K562 (cell line): Measurements from ENCODE around the gene CLCF1. TPM values are rescaled to one million over a fixed set of nuclear protein-coding genes. Genes with fewer than 3 reads are reported as not detected.

Experiments used
- BHLHE40 ChIP-seq: IDR thresholded peaks from 2 replicates; pipeline ENCODE4 v1.6.1; 2011; ENCODE audit warnings: low read length, improper control_type of control experiment
- CBX3 ChIP-seq, 2 experiments: IDR thresholded peaks; 1 replicate in 1 of 2; 2 replicates in 1 of 2; pipeline ENCODE4 v1.6.1; 2012; ENCODE audit warnings: inconsistent platforms in 2 of 2, low read length in 2 of 2, borderline replicate concordance in 1 of 2, control low read depth in 1 of 2
- FOXA3 ChIP-seq, 2 experiments: fragments of 450-650 bp in 1 of 2; sonication (generic) in 1 of 2; formaldehyde crosslinking; IDR thresholded peaks in 1 of 2; conservative IDR thresholded peaks in 1 of 2; 2 replicates each; pipeline versions ENCODE4 v1.4.0 to v1.8.0; 2020 to 2022; ENCODE audit warnings: mild to moderate bottlenecking in 2 of 2, missing genetic modification reagents in 1 of 2
- KDM4B ChIP-seq, 2 experiments: fragments of 450-650 bp in 1 of 2; sonication (generic) in 1 of 2; IDR thresholded peaks; 2 replicates each; pipeline ENCODE4 v1.6.1; 2016 to 2017; ENCODE audit warnings: borderline replicate concordance in 2 of 2, antibody characterized with exemption in 1 of 2, low read depth in 1 of 2, mild to moderate bottlenecking in 1 of 2
- RAD51 ChIP-seq: fragments of 450-650 bp; IDR thresholded peaks from 2 replicates; pipeline ENCODE4 v1.7.1; 2016; ENCODE audit warnings: low read depth, mild to moderate bottlenecking, borderline replicate concordance
- RBM17 ChIP-seq: fragments of 200-400 bp; formaldehyde crosslinking; IDR thresholded peaks from 2 replicates; pipeline ENCODE4 v1.6.1; 2017; ENCODE audit warnings: low read depth, mild to moderate bottlenecking, low read length, borderline replicate concordance
- RBM39 ChIP-seq: fragments of 200-400 bp; formaldehyde crosslinking; optimal IDR thresholded peaks from 2 replicates; pipeline ENCODE3; 2018; ENCODE audit warnings: low read depth, low read length
- ZNF785 ChIP-seq: fragments of 250-450 bp; sonication (Bioruptor Pico); IDR thresholded peaks from 2 replicates; pipeline ENCODE4 v1.4.0; 2020; ENCODE audit warnings: mild to moderate bottlenecking
- polyA plus RNA-seq, 8 experiments: library from polyadenylated mRNA; depleted of rRNA in 4 of 8; stranded (reverse) in 5 of 8; unstranded in 3 of 8; fragments of >200 nt; fragmentation: Nextera tagmentation in 2 of 8; fragmentation: Illumina TruSeq in 1 of 8; extraction: Ambion mirVana in 2 of 8; extraction: Trizol in 1 of 8; gene quantifications; 2 replicates each; pipeline versions ENCODE4 v1.2.1 to v1.2.3, GENCODE V29; 2011 to 2014; ENCODE audit warnings: inconsistent platforms in 1 of 8, missing spikeins in 1 of 8
- total RNA-seq, 7 experiments: library from RNA; depleted of rRNA in 6 of 7; stranded (reverse); fragments of >200 nt in 6 of 7; fragmentation: Illumina TruSeq in 2 of 7; extraction: Trizol in 2 of 7; gene quantifications; 2 replicates each; pipeline versions ENCODE4 v1.2.1 to v1.2.3, GENCODE V29; 2011 to 2021; ENCODE audit warnings: low replicate concordance in 1 of 7
- TF ChIP-seq, protein P1 (sequence below): sonication (generic); IDR thresholded peaks from 2 replicates; pipeline ENCODE4 v1.6.1; 2016
- TF ChIP-seq, protein P2 (sequence below): conservative IDR thresholded peaks from 2 replicates; pipeline ENCODE4 v1.6.1; 2011; ENCODE audit warnings: low read depth, mild to moderate bottlenecking, low read length; ENCODE audit not compliant: control insufficient read depth
- TF ChIP-seq, protein P3 (sequence below): sonication (generic); formaldehyde crosslinking; IDR thresholded peaks from 2 replicates; pipeline ENCODE4 v1.8.1; 2023; ENCODE audit warnings: mild to moderate bottlenecking, missing genetic modification reagents
- TF ChIP-seq, protein P4 (sequence below): sonication (generic); formaldehyde crosslinking; IDR thresholded peaks from 2 replicates; pipeline ENCODE4 v1.8.0; 2022; ENCODE audit warnings: mild to moderate bottlenecking, missing genetic modification reagents

Gene CLCF1
- total and polyA plus RNA-seq, 9 of the 15 experiments (the other 6 are each of a cell fraction or from before 2014, with no cell fraction given), result 0.49 to 5.8 (median 3.0) TPM

DNA sequence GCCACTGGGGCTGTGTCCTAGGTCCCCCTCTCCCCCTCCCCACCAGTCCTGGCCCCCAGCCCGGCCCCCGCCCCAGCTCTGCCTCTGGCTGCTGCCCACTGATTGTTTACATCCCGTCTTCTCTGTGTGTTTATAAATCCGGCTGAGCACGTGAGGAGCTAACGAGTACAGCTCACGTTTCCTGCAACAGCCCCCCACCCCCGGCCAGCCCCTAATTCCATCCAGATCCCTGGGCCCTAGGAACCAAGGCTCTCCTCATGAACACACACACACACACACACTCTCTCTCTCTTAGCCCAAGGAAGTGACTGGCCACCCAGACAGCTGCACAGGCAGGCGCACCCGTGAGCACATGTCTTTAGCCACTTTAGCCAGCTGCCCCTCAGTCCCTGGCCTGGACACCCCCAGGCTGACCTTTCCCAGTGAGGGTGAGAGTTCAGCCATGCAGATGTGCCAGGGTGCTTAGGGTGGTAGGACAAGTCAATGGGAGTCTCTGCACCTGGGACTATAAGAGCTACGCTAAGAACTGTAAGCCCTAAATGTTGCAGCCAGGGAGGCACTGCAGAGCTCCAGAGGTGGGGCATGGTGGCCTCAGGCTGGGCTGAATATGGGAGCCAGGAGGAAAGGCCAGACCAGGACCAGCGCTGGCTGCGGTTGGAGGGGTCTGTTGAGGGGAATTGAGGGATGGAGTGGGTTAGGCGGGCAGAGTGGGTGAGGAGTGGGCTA, 2.9 kb downstream of the CLCF1 start (continued):
- TF ChIP-seq, protein P1, sequence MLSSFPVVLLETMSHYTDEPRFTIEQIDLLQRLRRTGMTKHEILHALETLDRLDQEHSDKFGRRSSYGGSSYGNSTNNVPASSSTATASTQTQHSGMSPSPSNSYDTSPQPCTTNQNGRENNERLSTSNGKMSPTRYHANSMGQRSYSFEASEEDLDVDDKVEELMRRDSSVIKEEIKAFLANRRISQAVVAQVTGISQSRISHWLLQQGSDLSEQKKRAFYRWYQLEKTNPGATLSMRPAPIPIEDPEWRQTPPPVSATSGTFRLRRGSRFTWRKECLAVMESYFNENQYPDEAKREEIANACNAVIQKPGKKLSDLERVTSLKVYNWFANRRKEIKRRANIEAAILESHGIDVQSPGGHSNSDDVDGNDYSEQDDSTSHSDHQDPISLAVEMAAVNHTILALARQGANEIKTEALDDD, result no peak
- TF ChIP-seq, protein P2, sequence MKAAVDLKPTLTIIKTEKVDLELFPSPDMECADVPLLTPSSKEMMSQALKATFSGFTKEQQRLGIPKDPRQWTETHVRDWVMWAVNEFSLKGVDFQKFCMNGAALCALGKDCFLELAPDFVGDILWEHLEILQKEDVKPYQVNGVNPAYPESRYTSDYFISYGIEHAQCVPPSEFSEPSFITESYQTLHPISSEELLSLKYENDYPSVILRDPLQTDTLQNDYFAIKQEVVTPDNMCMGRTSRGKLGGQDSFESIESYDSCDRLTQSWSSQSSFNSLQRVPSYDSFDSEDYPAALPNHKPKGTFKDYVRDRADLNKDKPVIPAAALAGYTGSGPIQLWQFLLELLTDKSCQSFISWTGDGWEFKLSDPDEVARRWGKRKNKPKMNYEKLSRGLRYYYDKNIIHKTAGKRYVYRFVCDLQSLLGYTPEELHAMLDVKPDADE, result no peak
- TF ChIP-seq RAD51 (no peak), FOXA3 (CRISPR knock-in tag; conservative IDR thresholded peaks at IDR 0.05 in 1 of 2, IDR thresholded peaks at IDR 0.05 in 1 of 2) (0 out of 4 replicates have a peak, but pooled peaks of 1 of the 2 experiments have one; percentile 32), BHLHE40 (peak; percentile 37; the same call in 1 of the 2 replicates), KDM4B (IDR thresholded peaks at IDR 0.05; ENCODE audit: borderline replicate concordance in 2 of 2, low read depth in 1 of 2) (no peak), RBM17 (no peak), CBX3 (IDR thresholded peaks at IDR 0.05; ENCODE audit: borderline replicate concordance in 1 of 2, low read length in 2 of 2) (no peak), RBM39 (no peak), ZNF785 (CRISPR knock-in tag) (no peak)
- TF ChIP-seq, protein P3, sequence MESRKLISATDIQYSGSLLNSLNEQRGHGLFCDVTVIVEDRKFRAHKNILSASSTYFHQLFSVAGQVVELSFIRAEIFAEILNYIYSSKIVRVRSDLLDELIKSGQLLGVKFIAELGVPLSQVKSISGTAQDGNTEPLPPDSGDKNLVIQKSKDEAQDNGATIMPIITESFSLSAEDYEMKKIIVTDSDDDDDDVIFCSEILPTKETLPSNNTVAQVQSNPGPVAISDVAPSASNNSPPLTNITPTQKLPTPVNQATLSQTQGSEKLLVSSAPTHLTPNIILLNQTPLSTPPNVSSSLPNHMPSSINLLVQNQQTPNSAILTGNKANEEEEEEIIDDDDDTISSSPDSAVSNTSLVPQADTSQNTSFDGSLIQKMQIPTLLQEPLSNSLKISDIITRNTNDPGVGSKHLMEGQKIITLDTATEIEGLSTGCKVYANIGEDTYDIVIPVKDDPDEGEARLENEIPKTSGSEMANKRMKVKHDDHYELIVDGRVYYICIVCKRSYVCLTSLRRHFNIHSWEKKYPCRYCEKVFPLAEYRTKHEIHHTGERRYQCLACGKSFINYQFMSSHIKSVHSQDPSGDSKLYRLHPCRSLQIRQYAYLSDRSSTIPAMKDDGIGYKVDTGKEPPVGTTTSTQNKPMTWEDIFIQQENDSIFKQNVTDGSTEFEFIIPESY, result no peak
- TF ChIP-seq, protein P4, sequence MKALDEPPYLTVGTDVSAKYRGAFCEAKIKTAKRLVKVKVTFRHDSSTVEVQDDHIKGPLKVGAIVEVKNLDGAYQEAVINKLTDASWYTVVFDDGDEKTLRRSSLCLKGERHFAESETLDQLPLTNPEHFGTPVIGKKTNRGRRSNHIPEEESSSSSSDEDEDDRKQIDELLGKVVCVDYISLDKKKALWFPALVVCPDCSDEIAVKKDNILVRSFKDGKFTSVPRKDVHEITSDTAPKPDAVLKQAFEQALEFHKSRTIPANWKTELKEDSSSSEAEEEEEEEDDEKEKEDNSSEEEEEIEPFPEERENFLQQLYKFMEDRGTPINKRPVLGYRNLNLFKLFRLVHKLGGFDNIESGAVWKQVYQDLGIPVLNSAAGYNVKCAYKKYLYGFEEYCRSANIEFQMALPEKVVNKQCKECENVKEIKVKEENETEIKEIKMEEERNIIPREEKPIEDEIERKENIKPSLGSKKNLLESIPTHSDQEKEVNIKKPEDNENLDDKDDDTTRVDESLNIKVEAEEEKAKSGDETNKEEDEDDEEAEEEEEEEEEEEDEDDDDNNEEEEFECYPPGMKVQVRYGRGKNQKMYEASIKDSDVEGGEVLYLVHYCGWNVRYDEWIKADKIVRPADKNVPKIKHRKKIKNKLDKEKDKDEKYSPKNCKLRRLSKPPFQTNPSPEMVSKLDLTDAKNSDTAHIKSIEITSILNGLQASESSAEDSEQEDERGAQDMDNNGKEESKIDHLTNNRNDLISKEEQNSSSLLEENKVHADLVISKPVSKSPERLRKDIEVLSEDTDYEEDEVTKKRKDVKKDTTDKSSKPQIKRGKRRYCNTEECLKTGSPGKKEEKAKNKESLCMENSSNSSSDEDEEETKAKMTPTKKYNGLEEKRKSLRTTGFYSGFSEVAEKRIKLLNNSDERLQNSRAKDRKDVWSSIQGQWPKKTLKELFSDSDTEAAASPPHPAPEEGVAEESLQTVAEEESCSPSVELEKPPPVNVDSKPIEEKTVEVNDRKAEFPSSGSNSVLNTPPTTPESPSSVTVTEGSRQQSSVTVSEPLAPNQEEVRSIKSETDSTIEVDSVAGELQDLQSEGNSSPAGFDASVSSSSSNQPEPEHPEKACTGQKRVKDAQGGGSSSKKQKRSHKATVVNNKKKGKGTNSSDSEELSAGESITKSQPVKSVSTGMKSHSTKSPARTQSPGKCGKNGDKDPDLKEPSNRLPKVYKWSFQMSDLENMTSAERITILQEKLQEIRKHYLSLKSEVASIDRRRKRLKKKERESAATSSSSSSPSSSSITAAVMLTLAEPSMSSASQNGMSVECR (CRISPR knock-in tag), result 0 out of 2 replicates have a peak, but pooled peaks have one; percentile 17
- TF ChIP-seq, all 486 proteins: peak for 6
